Endometrial microvascular endothelial cells (primary cell): Measurements from ENCODE around the gene NRG3. TPM values are rescaled to one million over a fixed set of nuclear protein-coding genes. Genes with fewer than 3 reads are reported as not detected.
"Not testable (repeated sequence)": the region's sequence is repeated elsewhere in the genome, so short reads cannot be mapped to it uniquely, and the experiment has no call there.

Experiments used
- in situ Hi-C: cut with HindIII; loops from 2 replicates; pipeline ENCODE4 v1.10.0; 2017; ENCODE audit warnings: low sequenced_read_pairs, low pct_unique_long_range_greater_than_20kb; ENCODE audit errors: inconsistent ontology term
- total RNA-seq: library from RNA; depleted of rRNA; stranded (reverse); fragments of >200 nt; gene quantifications from one replicate; pipeline ENCODE4 v1.2.3, GENCODE V29; 2015; ENCODE audit errors: inconsistent ontology term

Gene NRG3
- total RNA-seq, 1 donor from 2014 or later: not detected

DNA sequence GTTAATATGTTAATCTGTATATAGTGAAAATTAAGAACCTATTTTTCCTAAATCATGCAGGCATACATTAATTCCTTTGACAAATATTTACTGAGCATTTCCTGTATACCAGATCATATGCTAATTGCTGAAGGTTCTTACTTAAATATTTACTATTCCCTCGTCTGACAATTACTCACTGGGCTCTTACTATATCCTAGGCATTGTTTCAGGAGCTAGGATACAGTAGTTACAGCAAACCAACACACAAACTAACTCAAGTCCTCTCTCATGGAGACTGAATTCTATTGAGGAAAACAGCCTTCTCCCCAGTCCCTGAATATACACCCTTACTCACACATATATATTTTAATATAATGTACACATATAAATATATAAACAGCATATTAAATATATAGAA lies 786.0 kb downstream of the NRG3 start:
- in situ Hi-C loops: no loop called here

DNA sequence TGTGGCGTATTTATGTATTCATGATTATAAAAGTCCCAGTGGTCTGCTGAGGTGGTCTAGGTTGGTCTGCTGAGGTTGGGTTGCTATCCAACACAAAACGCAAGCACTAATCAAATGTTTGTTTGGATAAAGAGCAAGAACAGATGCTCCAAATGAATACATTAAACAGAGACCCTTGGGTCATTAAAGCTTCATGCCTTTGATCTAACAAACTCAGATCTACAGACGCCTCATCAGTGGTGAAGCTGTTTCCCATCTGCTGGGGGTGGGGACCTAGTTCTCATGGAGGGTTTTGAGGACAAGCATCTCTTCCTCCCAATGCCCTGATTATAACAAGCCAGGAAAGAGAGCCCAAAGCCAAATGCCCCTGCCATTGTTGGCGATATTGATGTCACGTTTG lies 786.7 kb downstream of the NRG3 start:
- in situ Hi-C loops: no loop called here

DNA sequence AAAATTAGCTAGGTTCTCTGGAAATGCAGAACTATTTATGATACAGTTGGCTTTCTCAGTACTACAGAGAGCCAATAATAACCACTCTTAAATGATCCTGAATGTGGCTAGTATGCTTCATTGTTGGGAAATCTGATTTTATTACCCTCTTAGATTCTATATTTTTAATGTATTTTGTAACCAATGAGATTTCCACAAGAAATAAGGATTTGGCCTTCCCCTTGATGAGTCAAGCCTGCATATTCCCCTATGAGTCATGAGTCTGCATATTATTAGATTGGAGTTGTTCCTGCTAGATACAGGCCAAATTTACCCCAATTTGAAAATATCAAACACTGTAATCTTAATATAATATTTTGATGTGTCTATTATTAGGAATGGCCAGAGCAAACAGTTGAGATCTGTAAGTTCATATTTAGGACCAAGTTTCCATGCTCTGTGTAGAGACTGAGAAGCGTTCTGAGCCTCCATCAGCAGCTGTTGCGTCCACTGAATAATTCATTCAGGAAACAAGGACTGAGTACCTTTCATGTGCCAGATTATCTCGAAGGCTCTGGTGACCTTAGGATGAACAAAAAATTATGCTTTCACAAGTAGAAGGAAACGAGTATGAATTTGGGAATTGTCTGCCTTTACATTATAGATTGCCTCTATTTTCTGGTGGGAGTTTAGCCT lies 793.4 kb downstream of the NRG3 start:
- in situ Hi-C loops: no loop called here

- in situ Hi-C loops: no loop called here
Measured at GRCh38 chr10:82674036-82674435, 799.0 kb downstream of the NRG3 start.

DNA sequence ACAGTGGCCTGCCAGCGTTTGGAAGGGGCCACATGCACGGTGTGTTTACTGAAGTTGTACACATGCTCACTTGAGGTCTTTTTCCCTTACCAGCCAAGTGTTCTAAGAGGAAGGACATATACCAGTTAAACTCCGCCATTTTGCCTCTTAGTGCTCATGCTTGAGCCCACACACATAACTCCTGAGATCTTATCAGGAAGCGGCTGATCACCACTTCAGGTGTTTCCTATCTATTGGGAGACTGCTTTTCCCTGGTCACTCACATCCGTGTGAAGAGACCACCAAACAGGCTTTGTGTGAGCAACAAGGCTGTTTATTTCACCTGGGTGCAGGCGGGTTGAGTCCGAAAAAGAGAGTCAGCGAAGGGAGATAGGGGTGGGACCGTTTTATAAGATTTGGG lies 802.9 kb downstream of the NRG3 start:
- in situ Hi-C loops: not testable (repeated sequence)

DNA sequence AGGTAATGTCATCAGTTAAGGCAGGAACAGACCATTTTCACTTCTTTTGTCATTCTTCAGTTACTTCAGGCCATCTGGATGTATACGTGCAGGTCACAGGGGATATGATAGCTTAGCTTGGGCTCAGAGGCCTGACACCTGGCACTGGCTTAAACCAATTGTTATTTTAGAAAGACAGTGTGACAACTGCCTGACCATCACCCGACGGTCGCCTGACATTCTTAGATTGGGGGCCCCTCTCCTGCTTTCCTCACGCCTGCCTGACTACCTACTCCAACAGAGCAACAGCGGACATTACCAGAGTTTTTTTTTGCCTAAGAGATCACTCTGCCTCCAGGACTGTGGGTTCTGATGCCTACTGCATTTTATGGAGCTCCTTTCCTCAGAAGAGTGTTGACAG lies 803.5 kb downstream of the NRG3 start:
- in situ Hi-C loops: not testable (repeated sequence)

DNA sequence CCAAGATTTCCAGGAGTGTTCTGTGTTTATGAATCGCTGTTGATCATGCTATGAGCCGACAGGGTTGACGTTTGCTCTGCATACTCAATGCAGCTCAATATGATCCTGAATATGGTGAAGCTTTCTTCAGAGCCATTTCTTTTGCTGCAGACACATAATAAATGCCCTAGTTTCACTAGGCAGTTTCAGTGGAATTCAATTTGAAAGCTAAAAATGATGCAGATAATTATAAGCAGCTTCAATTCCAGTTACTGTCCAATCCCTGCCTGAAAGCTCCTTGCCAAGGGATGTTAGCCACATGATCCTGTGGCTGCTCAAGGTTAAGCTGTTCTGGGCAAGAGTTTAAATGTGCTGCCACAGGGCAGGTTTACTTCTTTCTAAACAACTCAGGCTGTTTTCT lies 805.6 kb downstream of the NRG3 start:
- in situ Hi-C loops: no loop called here

DNA sequence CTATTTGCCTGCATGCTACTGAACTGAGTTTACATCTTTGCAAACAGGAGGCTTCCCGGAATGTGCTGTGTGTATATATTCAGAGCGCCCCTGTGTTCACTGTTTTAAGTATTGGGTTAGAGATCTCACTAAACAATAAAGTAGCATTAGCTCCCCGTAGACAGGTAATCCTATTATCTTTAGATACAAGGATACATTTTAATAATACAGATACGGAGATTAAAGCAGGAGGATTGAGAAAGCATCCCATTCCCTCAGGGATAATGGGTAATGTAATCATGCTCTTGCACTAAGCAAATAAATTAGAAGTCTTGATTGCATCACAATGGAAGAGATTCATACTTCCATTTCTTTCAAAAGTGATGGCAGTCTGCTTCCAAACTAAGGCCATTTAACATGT lies 809.0 kb downstream of the NRG3 start:
- in situ Hi-C loops: no loop called here

GRCh38 chr10:82685087-82685486 lies 810.1 kb downstream of the NRG3 start:
- in situ Hi-C loops: no loop called here

GRCh38 chr10:82691211-82691610 lies 816.2 kb downstream of the NRG3 start:
- in situ Hi-C loops: no loop called here

GRCh38 chr10:82692458-82692857 lies 817.5 kb downstream of the NRG3 start:
- in situ Hi-C loops: no loop called here

DNA sequence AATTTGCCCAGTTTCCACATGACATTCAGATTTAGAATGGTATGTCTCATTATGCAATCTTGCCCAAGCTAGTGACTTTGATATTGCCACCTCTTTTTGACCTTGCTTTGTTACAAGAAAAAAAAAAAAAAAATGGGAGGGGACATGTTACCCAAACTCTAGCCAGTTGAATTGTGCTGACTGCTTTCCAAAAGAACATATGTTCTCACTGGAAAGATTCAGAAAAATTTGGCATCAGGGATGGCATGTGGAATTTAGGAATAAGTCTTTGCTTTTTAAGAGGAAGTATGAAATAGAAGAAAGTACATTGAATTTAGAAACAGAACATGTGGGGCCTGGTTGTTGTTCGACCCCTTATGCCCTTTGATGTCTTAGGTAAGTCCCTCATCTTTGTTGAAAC lies 846.8 kb downstream of the NRG3 start:
- in situ Hi-C loops: no loop called here

DNA sequence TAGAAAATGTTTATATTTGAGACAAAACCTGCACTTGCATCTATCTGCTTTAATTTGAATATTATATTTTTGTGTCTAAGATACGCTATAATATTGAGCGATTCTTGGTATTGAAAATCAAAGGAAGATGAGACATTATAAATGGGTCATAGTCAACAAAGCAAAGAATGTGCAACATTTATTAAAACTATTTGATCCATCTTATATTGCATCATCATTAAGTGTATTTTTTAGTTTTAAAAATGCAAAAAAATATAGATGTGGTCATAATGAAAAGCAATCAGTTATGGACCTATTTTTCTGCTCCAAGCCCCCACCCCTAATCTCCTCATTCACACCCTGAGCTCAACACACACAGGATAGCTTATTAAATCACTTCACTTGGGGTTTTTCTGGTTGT lies 847.3 kb downstream of the NRG3 start:
- in situ Hi-C loops: no loop called here

DNA sequence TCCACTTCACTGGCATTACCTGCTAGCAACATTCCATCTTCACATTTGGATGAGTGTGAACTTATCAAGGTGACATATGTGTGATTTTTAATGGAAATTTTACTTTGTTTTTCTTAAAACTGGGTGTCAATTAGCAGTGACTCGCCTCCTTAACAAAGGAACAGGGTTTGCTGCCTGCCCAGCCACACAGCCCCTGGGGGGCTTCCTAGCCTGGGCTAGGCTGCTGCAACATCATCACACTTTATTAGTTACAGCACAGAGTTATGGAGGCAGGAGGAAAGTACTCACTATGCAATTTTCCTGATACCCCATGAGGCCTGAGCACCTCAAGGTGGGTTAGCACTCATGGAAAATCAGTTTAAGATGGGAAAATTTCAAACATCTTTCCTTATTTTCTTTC lies 861.3 kb downstream of the NRG3 start:
- in situ Hi-C loops: no loop called here

- in situ Hi-C loops: no loop called here
Measured at GRCh38 chr10:82737549-82737948, 862.6 kb downstream of the NRG3 start.

DNA sequence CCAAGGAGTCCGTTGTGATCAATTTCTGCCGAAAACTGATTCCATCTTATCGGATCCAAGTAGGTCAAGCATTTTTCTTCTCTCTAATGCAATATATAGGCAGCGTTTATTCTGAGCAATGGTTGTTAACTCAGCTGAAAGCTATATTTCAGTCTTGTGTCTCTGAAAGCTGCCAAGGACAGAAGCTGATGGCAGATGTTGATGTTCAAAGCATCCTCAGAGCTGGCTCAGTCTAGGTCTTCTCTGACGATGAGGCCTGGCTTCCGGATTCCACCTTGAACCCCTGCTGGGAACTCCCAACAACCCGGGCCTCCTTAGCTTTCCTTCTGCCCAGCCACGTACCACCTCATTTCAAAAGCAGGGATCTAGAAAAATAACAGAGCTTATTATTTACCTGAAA lies 863.6 kb downstream of the NRG3 start:
- in situ Hi-C loops: no loop called here

DNA sequence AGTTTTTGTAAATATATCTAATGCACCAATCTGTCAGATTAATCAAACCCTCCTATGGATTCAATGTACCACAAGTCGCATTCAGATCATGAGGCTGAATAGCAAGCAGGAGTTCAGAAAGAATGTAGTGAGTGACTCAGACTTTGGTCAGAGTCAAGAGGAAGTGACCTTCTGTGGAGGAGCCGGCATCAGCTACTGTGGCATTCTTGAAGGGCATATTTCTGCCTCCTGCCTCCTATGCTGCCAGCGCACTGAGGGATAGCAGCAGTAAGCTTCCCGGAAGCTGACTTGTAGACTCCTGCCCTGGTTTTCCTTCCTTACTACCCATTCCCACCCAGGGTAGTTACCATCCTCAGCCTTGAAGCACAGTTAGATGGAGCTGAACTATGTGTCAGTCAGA lies 867.5 kb downstream of the NRG3 start:
- in situ Hi-C loops: no loop called here

GRCh38 chr10:82742898-82743297 lies 867.9 kb downstream of the NRG3 start:
- in situ Hi-C loops: no loop called here

- in situ Hi-C loops: no loop called here
Measured at GRCh38 chr10:82750538-82750937, 875.5 kb downstream of the NRG3 start.

DNA sequence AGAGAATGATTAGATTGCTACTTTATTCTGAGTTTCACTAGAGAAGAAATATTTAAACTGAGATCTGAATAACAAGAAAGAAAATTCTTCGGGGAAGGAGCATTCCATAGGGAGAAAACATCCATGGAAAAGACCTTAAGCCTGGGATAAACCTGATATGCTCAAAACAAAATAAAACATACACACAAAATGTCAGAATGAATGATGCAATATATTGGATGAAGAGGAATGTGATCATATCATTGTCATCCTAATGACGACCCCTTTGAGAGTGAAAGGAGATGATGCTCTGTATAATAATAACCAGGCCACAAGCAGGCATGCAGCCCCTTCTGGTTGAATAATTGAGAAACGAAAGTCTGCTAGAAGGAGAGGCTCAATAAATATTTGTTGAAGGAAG lies 882.4 kb downstream of the NRG3 start:
- in situ Hi-C loops: no loop called here

DNA sequence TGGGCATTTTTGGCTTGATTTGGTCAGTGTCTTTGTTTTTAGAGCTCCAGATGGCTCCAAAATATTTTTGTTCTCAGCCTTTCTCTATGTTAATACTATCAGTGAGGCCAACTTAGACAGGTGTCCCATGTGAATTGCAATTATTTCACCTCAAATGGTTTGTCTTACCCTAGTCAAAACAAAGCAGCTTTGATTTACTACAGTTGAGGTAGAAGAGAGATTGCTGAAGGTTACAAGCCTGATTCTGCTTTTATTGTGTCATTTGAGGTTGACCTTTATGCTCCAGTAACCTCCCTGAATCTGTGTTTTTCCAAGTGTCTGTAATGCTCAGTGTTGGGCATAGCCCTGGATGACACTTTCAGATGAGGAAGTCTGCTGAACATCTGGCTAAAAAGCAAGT lies 882.9 kb downstream of the NRG3 start:
- in situ Hi-C loops: no loop called here
